IMR-90 (cell line): ENCODE data around the gene CPHXL2. TPM values are rescaled to one million over a fixed set of nuclear protein-coding genes. Genes with fewer than 3 reads are reported as not detected.

ENCODE experiments used
- ATAC-seq: fragments of 200-7000 bp; cut with Tn5 transposase; 2 replicates; pipeline ENCODE4 v1.9.1; 2020; ENCODE audit warnings: low read depth, mild to moderate bottlenecking, moderate library complexity
- BruUV-seq: library from RNA; stranded (reverse); fragments of 400-500 nt; replicated peaks from 2 replicates; lab custom pipeline; 2021; lab: Mats Ljungman, UMichigan
- CTCF ChIA-PET: fragments of 300-600 bp; formaldehyde crosslinking; extraction: SDS; loops from one replicate; lab custom pipeline; 2021; ENCODE audit warnings: antibody characterized with exemption; lab: Yijun Ruan, JAX
- POLR2A ChIA-PET: fragments of 300-600 bp; sonication (Branson Sonifier 250); formaldehyde crosslinking; loops from one replicate; lab custom pipeline; 2022; ENCODE audit warnings: antibody characterized with exemption; ENCODE audit not compliant: unreplicated experiment; lab: Charles Lee
- DNase-seq: peaks from one replicate; pipeline ENCODE4 v3.0.0; 2013
- H2AFZ ChIP-seq: replicated peaks from 2 replicates; pipeline ENCODE3; 2013; ENCODE audit warnings: low read length, mild to moderate bottlenecking; ENCODE audit not compliant: poor library complexity
- H2AK5ac ChIP-seq: 2 replicates; pipeline ENCODE4 v1.6.1; 2013; ENCODE audit warnings: low read depth, low read length, inconsistent platforms
- H2AK9ac ChIP-seq: replicated peaks from 2 replicates; pipeline ENCODE3; 2013; ENCODE audit warnings: mild to moderate bottlenecking, low read depth, low read length, moderate library complexity; ENCODE audit not compliant: poor library complexity
- H2BK120ac ChIP-seq: 2 replicates; pipeline ENCODE4 v1.6.1; 2013; ENCODE audit warnings: low read depth, low read length, inconsistent platforms
- H2BK15ac ChIP-seq: 3 replicates; pipeline ENCODE4 v1.6.1; 2013; ENCODE audit warnings: low read depth, low read length, inconsistent platforms
- H2BK20ac ChIP-seq: 2 replicates; pipeline ENCODE4 v1.6.1; 2013; ENCODE audit warnings: low read depth, mild to moderate bottlenecking, inconsistent platforms, low read length, moderate library complexity
- H2BK5ac ChIP-seq: 2 replicates; pipeline ENCODE4 v1.6.1; 2013; ENCODE audit warnings: mild to moderate bottlenecking, low read depth, low read length, inconsistent platforms; ENCODE audit not compliant: poor library complexity, severe bottlenecking
- H3K14ac ChIP-seq: replicated peaks from 2 replicates; pipeline ENCODE4 v1.6.1; 2013; ENCODE audit warnings: low read depth, low read length, inconsistent platforms
- H3K18ac ChIP-seq: 2 replicates; pipeline ENCODE4 v1.6.1; 2013; ENCODE audit warnings: low read depth, low read length, control low read depth
- H3K23ac ChIP-seq: 2 replicates; pipeline ENCODE4 v1.6.1; 2013; ENCODE audit warnings: low read depth, low read length, inconsistent platforms
- H3K27ac ChIP-seq: 2 replicates; pipeline ENCODE4 v1.5.1; 2013; ENCODE audit warnings: mild to moderate bottlenecking, control low read depth, low read length; ENCODE audit not compliant: insufficient read depth
- H3K27me3 ChIP-seq: 2 replicates; pipeline ENCODE4 v1.6.1; 2013; ENCODE audit warnings: low read length; ENCODE audit not compliant: control insufficient read depth, insufficient read depth
- H3K36me3 ChIP-seq: 2 replicates; pipeline ENCODE4 v1.6.1; 2013; ENCODE audit warnings: low read length, mixed read lengths; ENCODE audit not compliant: control insufficient read depth, insufficient read depth
- H3K4ac ChIP-seq: 2 replicates; pipeline ENCODE4 v1.6.1; 2013; ENCODE audit warnings: low read depth, low read length, inconsistent platforms
- H3K4me1 ChIP-seq: 2 replicates; pipeline ENCODE4 v1.6.1; 2013; ENCODE audit warnings: low read length, mixed read lengths; ENCODE audit not compliant: control insufficient read depth, insufficient read depth
- H3K4me2 ChIP-seq: 2 replicates; pipeline ENCODE4 v1.6.1; 2013; ENCODE audit warnings: low read depth, mild to moderate bottlenecking, control low read depth, low read length, moderate library complexity
- H3K4me3 ChIP-seq: 2 replicates; pipeline ENCODE4 v1.5.1; 2013; ENCODE audit warnings: low read depth, mild to moderate bottlenecking, control low read depth, low read length, moderate library complexity; ENCODE audit not compliant: insufficient read depth
- H3K56ac ChIP-seq: 2 replicates; pipeline ENCODE4 v1.6.1; 2013; ENCODE audit warnings: low read length, inconsistent platforms; ENCODE audit not compliant: insufficient read depth; ENCODE audit errors: extremely low read depth
- H3K79me1 ChIP-seq, 2 experiments: 2 replicates each; pipeline ENCODE4 v1.6.1; 2013; ENCODE audit warnings: low read length in 2 of 2, inconsistent platforms in 1 of 2, low read depth in 1 of 2
- H3K9ac ChIP-seq: 2 replicates; pipeline ENCODE4 v1.6.1; 2013; ENCODE audit warnings: low read depth, low read length, control low read depth
- H3K9me1 ChIP-seq: 2 replicates; pipeline ENCODE4 v1.6.1; 2013; ENCODE audit warnings: low read length, inconsistent platforms; ENCODE audit not compliant: insufficient read depth
- H3K9me3 ChIP-seq: 2 replicates; pipeline ENCODE4 v1.6.1; 2013; ENCODE audit warnings: low read length; ENCODE audit not compliant: control insufficient read depth, insufficient read depth
- H4K20me1 ChIP-seq: 2 replicates; pipeline ENCODE4 v1.6.1; 2013; ENCODE audit warnings: low read length, inconsistent platforms; ENCODE audit not compliant: insufficient read depth
- H4K5ac ChIP-seq: 2 replicates; pipeline ENCODE4 v1.6.1; 2013; ENCODE audit warnings: mild to moderate bottlenecking, low read depth, low read length, control low read depth
- H4K8ac ChIP-seq, 2 experiments: 2 replicates each; pipeline ENCODE4 v1.6.1; 2013; ENCODE audit warnings: low read depth in 2 of 2, low read length in 2 of 2, control low read depth in 1 of 2, inconsistent platforms in 1 of 2
- H4K91ac ChIP-seq: 2 replicates; pipeline ENCODE4 v1.6.1; 2013; ENCODE audit warnings: low read depth, low read length, inconsistent platforms; ENCODE audit not compliant: insufficient read depth
- BHLHE40 ChIP-seq: fragments of 150-350 bp; IDR thresholded peaks from 2 replicates; pipeline ENCODE4 v1.6.1; 2016; ENCODE audit warnings: mild to moderate bottlenecking, low read depth, low read length
- CHD1 ChIP-seq: IDR thresholded peaks from 2 replicates; pipeline ENCODE4 v1.6.1; 2012; ENCODE audit warnings: low read depth, low read length, improper control_type of control experiment
- CTCF ChIP-seq: conservative IDR thresholded peaks from 2 replicates; pipeline ENCODE4 v1.5.1; 2012; ENCODE audit warnings: mild to moderate bottlenecking, low read depth, low read length, improper control_type of control experiment
- NFE2L2 ChIP-seq: fragments of 150-350 bp; IDR thresholded peaks from 2 replicates; pipeline ENCODE4 v1.6.1; 2016; ENCODE audit warnings: low read depth, mild to moderate bottlenecking, low read length
- RAD21 ChIP-seq: IDR thresholded peaks from 2 replicates; pipeline ENCODE4 v1.6.1; 2012; ENCODE audit warnings: low read length, improper control_type of control experiment
- RFX5 ChIP-seq: IDR thresholded peaks from 2 replicates; pipeline ENCODE4 v1.8.0; 2012; ENCODE audit warnings: low read depth, mild to moderate bottlenecking, low read length, moderate library complexity
- WGBS, 2 experiments: methylation state at CpG; one replicate each; pipeline versions ENCODE4 v1.1.5 to v1.1.7; 2013; ENCODE audit warnings: missing lambda C conversion rate in 2 of 2; ENCODE audit not compliant: insufficient read length in 1 of 2; ENCODE audit errors: extremely low coverage in 2 of 2; 5-methylcytosine and 5-hydroxymethylcytosine counted together
- dilution Hi-C: fragments of 300-500 bp; cut with HindIII; formaldehyde crosslinking; loops from one replicate; pipeline ENCODE4 v1.14.3; 2018; ENCODE audit warnings: low sequenced_read_pairs; ENCODE audit not compliant: unreplicated experiment
- in situ Hi-C: fragments of 300-500 bp; cut with MboI; formaldehyde crosslinking; loops from 3 replicates; pipeline ENCODE4 v1.14.3; 2019; ENCODE audit warnings: low sequenced_read_pairs, inconsistent platforms, mixed read lengths
- intact Hi-C: fragments of 100-400 bp; cut with micrococcal nuclease; formaldehyde crosslinking; loops from 2 replicates; pipeline ENCODE4 v1.10.0; 2022
- polyA plus RNA-seq, 3 experiments: library from polyadenylated mRNA; depleted of rRNA; stranded (reverse); fragments of >200 nt; gene quantifications; 2 replicates each; pipeline ENCODE4 v1.2.3, GENCODE V29; 2012; ENCODE audit warnings: low replicate concordance in 1 of 3
- total RNA-seq: library from RNA; depleted of rRNA; stranded (reverse); fragments of >200 nt; gene quantifications from 2 replicates; pipeline ENCODE4 v1.2.3, GENCODE V29; 2012

The CPHXL2 gene
- total and polyA plus RNA-seq, 2 of the 4 experiments (the other 2 are of a cell fraction) = not detected

DNA sequence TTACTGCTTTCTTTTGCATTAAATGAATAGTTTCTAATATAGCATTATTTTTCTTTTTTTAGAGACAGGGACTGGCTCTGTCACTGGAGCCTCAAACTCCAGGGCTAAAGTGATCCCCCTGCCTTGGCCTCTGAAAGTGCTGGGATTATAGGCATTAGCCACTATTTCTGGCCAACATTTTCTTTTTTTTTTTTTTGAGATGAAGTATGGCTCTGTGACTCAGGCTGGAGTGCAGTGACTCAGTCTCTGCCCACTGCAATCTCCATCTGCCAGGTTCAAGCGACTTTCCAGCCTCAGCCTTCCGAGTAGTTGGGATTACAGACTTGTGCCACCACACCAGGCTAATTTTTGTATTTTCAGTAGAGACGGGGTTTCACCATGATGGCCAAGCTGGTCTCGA lies 26.5 kb upstream of the CPHXL2 start:
- no peaks in the 10 kb centered on the region for H3K9me1 ChIP-seq
- intact Hi-C loops = no loop called here
- DNase-seq = peak; percentile 15
- no peak overlapping the region for H2AFZ ChIP-seq
- no peak overlapping the region for H2BK15ac ChIP-seq
- H3K9ac ChIP-seq = no peak overlapping the region
- no peak overlapping the region for H4K8ac ChIP-seq
- no peak overlapping the region for H3K23ac ChIP-seq
- no peak overlapping the region for H3K4ac ChIP-seq
- no peak overlapping the region for H3K4me2 ChIP-seq
- ATAC-seq = peak; percentile 59
- H3K4me3 ChIP-seq = no peak overlapping the region
- no peak overlapping the region for H3K56ac ChIP-seq
- no peaks in the 10 kb centered on the region for H3K36me3 ChIP-seq
- H3K79me1 ChIP-seq = no peaks in the 10 kb centered on the region
- no peak overlapping the region for H4K91ac ChIP-seq
- no peak overlapping the region for H3K14ac ChIP-seq
- BruUV-seq = no TSS peak
- dilution Hi-C loops = no loop called here
- in situ Hi-C loops = no loop called here
- CTCF ChIA-PET = no interaction called here
- no peaks in the 10 kb centered on the region for H4K20me1 ChIP-seq
- 83% methylated on average over 1 of the region's 4 CpGs; no CpG with 5 or more reads in 1 of the 2 experiments for WGBS, 2 experiments
- H4K5ac ChIP-seq = no peak overlapping the region
- POLR2A ChIA-PET = no interaction called here
- H2BK20ac ChIP-seq = no peak overlapping the region
- H3K9me3 ChIP-seq = no peaks in the 10 kb centered on the region
- H2BK5ac ChIP-seq = no peak overlapping the region
- no peak overlapping the region for H3K18ac ChIP-seq
- TF ChIP-seq CHD1 (no peak), NFE2L2 (no peak), CTCF (no peak), BHLHE40 (no peak), RAD21 (no peak), RFX5 (no peak)
- H3K27ac ChIP-seq = no peak overlapping the region
- H3K4me1 ChIP-seq = no peaks in the 10 kb centered on the region
- no peaks in the 10 kb centered on the region for H3K27me3 ChIP-seq
- H2AK5ac ChIP-seq = no peak overlapping the region
- H2BK120ac ChIP-seq = no peak overlapping the region
- H2AK9ac ChIP-seq = no peak overlapping the region
